Neural cell (in vitro differentiated cells): Measurements from ENCODE around the gene POU6F2.

Source experiments
- CTCF ChIP-seq: fragments of 450-650 bp; IDR thresholded peaks from 2 replicates; pipeline ENCODE4 v1.5.1; 2014; ENCODE audit warnings: antibody characterized with exemption, mild to moderate bottlenecking, moderate library complexity; ENCODE audit not compliant: poor library complexity, severe bottlenecking
- EP300 ChIP-seq: fragments of 450-650 bp; conservative IDR thresholded peaks from 2 replicates; pipeline ENCODE4 v1.6.1; 2014; ENCODE audit warnings: antibody characterized with exemption, mild to moderate bottlenecking, moderate library complexity; ENCODE audit not compliant: poor library complexity, severe bottlenecking
- EZH2 ChIP-seq: fragments of 200-600, 300-800 bp; shearing (Covaris generic), sonication (generic); IDR thresholded peaks from 2 replicates; pipeline ENCODE4 v1.6.1; 2014; ENCODE audit warnings: antibody characterized with exemption, low read length, borderline replicate concordance, mild to moderate bottlenecking; ENCODE audit not compliant: insufficient read depth, poor library complexity, severe bottlenecking
- POLR2AphosphoS5 ChIP-seq: IDR thresholded peaks from 2 replicates; pipeline ENCODE4 v1.6.1; 2012
- REST ChIP-seq: IDR thresholded peaks from 2 replicates; pipeline ENCODE4 v1.6.1; 2012; ENCODE audit warnings: borderline replicate concordance
- TAF1 ChIP-seq: IDR thresholded peaks from 2 replicates; pipeline ENCODE4 v1.6.1; 2012; ENCODE audit warnings: low read depth

GRCh38 chr7:39410582-39410981 is 432.9 kb downstream of the POU6F2 start:
- no peak for TF ChIP-seq EP300
- no peak for TF ChIP-seq CTCF
- no peak for TF ChIP-seq POLR2AphosphoS5
- no peak for TF ChIP-seq REST
- TF ChIP-seq EZH2: no peak
- no peak for TF ChIP-seq TAF1
